Left ventricle myocardium inferior (tissue), 1 donor: Measurements from ENCODE around the gene C2orf49. TPM values are rescaled to one million over a fixed set of nuclear protein-coding genes. Genes with fewer than 3 reads are reported as not detected.

Experiments used
- DNase-seq: peaks from one replicate; pipeline ENCODE4 v3.0.0-alpha.2; 2020
- H3K27ac ChIP-seq: fragments of 200-600 bp; replicated peaks from 2 replicates; pipeline ENCODE4 v1.8.0; 2021
- H3K27me3 ChIP-seq: fragments of 200-600 bp; 2 replicates; pipeline ENCODE4 v1.8.0; 2021; ENCODE audit warnings: low read depth
- H3K36me3 ChIP-seq: fragments of 200-600 bp; 2 replicates; pipeline ENCODE4 v1.8.0; 2021
- H3K4me1 ChIP-seq: fragments of 200-600 bp; 2 replicates; pipeline ENCODE4 v1.8.0; 2021
- H3K4me3 ChIP-seq: fragments of 200-600 bp; 2 replicates; pipeline ENCODE4 v1.8.0; 2021; ENCODE audit warnings: mild to moderate bottlenecking, moderate library complexity
- H3K9me3 ChIP-seq: fragments of 200-600 bp; replicated peaks from 2 replicates; pipeline ENCODE4 v1.8.0; 2021
- CTCF ChIP-seq: fragments of 200-600 bp; IDR thresholded peaks from 2 replicates; pipeline ENCODE4 v1.8.0; 2021; ENCODE audit warnings: antibody characterized with exemption, mild to moderate bottlenecking, borderline replicate concordance
- intact Hi-C: fragments of 100-400 bp; cut with micrococcal nuclease; formaldehyde crosslinking; loops from one replicate; pipeline ENCODE4 v1.11.0; 2022
- total RNA-seq: library from RNA; stranded (reverse); fragmentation: NEBNext Ultra II Directional; extraction: Animal tissue kit (Norgen Biotek cat#: 25700); gene quantifications from one replicate; pipeline ENCODE4 v1.2.1, GENCODE V29; 2021
- donor health status: DM: no; HTN: yes; CAD: no; lungs with severe emphysema.

Gene C2orf49
- total RNA-seq, 1 donor from 2014 or later, result 22.7 TPM

- intact Hi-C loops, result no loop called here
- Histone ChIP-seq H3K27me3 (peaks cover 23% of the 10 kb centered on the region), H3K27ac (peak overlapping the region; percentile 86), H3K4me3 (no peak overlapping the region), H3K36me3 (no peaks in the 10 kb centered on the region), H3K9me3 (no peaks in the 10 kb centered on the region), H3K4me1 (peaks cover 90% of the 10 kb centered on the region)
- no peak for DNase-seq
- TF ChIP-seq CTCF, result no peak
These were observed 57.7 kb downstream of the C2orf49 start for GRCh38 chr2:105394951-105395611.

GRCh38 chr2:105395691-105396090, 58.4 kb downstream of the C2orf49 start:
- no peak for TF ChIP-seq CTCF
- H3K4me1 ChIP-seq, result peaks cover 84% of the 10 kb centered on the region
- peak overlapping the region; percentile 86 for H3K27ac ChIP-seq
- no peaks in the 10 kb centered on the region for H3K9me3 ChIP-seq
- intact Hi-C loops, result no loop called here
- peaks cover 25% of the 10 kb centered on the region for H3K27me3 ChIP-seq
- no peak for DNase-seq
- H3K36me3 ChIP-seq, result no peaks in the 10 kb centered on the region
- H3K4me3 ChIP-seq, result no peak overlapping the region

- peak overlapping the region; percentile 86 for H3K27ac ChIP-seq
- intact Hi-C loops, result no loop called here
These were observed 59.1 kb downstream of the C2orf49 start for GRCh38 chr2:105396254-105397024.

GRCh38 chr2:105397025-105397722, 59.8 kb downstream of the C2orf49 start:
- Histone ChIP-seq H3K27me3 (peaks cover 25% of the 10 kb centered on the region), H3K27ac (peak overlapping the region; percentile 86), H3K4me3 (peak overlapping the region; percentile 68), H3K4me1 (peaks cover 79% of the 10 kb centered on the region), H3K36me3 (no peaks in the 10 kb centered on the region), H3K9me3 (no peaks in the 10 kb centered on the region)
- no peak for TF ChIP-seq CTCF
- no peak for DNase-seq
- intact Hi-C loops, result no loop called here

More at GRCh38 chr2:105396254-105397024, 59.1 kb downstream of the C2orf49 start:
- no peak overlapping the region for H3K4me3 ChIP-seq
- peaks cover 25% of the 10 kb centered on the region for H3K27me3 ChIP-seq
- no peaks in the 10 kb centered on the region for H3K36me3 ChIP-seq
- no peaks in the 10 kb centered on the region for H3K9me3 ChIP-seq
- no peak for DNase-seq
- peaks cover 84% of the 10 kb centered on the region for H3K4me1 ChIP-seq
- TF ChIP-seq CTCF, result no peak

GRCh38 chr2:105397953-105398335, 60.6 kb downstream of the C2orf49 start:
- H3K4me1 ChIP-seq, result peaks cover 76% of the 10 kb centered on the region
- DNase-seq, result no peak
- no peaks in the 10 kb centered on the region for H3K9me3 ChIP-seq
- H3K27ac ChIP-seq, result peak overlapping the region; percentile 86
- TF ChIP-seq CTCF, result no peak
- H3K4me3 ChIP-seq, result peak overlapping the region; percentile 68
- intact Hi-C loops, result no loop called here
- H3K36me3 ChIP-seq, result no peaks in the 10 kb centered on the region
- peaks cover 25% of the 10 kb centered on the region for H3K27me3 ChIP-seq
